ENCODE data around the gene GRM5.
"Not testable (repeated sequence)": the region's sequence is repeated elsewhere in the genome, so short reads cannot be mapped to it uniquely, and the experiment has no call there.

- TF ChIP-seq CTCF (conservative IDR thresholded peaks at IDR 0.05; ENCODE audit: low read depth, low read length); EZH2 (IDR thresholded peaks at IDR 0.05; ENCODE audit: low read length, unreplicated experiment): not testable (repeated sequence)
These were observed 230.1 kb downstream of the GRM5 start for GRCh38 chr11:88835709-88836108.

Measured in PC-3 (cell line).